ENCODE measurements around the gene TSHZ2.
"Not testable (repeated sequence)": the region's sequence is repeated elsewhere in the genome, so short reads cannot be mapped to it uniquely, and the experiment has no call there.

Gene TSHZ2

DNA sequence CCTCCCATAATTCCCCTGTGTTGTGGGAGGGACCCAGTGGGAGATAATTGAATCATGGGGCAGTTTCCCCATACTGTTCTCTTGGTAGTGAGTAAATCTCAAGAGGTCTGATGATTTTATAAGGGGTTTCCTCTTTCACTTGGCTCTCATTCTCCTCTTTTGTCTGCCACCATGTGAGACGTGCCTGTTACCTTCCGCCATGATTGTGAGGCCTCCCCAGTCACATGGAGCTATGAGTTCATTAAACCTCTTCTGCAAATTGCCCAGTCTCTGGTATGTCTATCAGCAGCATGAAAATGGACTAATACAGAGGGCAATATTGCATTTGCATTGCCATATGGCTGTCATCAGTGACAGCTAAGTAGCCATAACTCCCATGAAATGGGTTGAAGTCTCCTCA, 558.3 kb downstream of the TSHZ2 start:
- H3K27ac ChIP-seq: no peak overlapping the region
- TF ChIP-seq ZFX (IDR thresholded peaks at IDR 0.05; ENCODE audit: borderline replicate concordance): no peak
- TF ChIP-seq, protein P1, sequence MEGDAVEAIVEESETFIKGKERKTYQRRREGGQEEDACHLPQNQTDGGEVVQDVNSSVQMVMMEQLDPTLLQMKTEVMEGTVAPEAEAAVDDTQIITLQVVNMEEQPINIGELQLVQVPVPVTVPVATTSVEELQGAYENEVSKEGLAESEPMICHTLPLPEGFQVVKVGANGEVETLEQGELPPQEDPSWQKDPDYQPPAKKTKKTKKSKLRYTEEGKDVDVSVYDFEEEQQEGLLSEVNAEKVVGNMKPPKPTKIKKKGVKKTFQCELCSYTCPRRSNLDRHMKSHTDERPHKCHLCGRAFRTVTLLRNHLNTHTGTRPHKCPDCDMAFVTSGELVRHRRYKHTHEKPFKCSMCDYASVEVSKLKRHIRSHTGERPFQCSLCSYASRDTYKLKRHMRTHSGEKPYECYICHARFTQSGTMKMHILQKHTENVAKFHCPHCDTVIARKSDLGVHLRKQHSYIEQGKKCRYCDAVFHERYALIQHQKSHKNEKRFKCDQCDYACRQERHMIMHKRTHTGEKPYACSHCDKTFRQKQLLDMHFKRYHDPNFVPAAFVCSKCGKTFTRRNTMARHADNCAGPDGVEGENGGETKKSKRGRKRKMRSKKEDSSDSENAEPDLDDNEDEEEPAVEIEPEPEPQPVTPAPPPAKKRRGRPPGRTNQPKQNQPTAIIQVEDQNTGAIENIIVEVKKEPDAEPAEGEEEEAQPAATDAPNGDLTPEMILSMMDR (IDR thresholded peaks at IDR 0.05): no peak

DNA sequence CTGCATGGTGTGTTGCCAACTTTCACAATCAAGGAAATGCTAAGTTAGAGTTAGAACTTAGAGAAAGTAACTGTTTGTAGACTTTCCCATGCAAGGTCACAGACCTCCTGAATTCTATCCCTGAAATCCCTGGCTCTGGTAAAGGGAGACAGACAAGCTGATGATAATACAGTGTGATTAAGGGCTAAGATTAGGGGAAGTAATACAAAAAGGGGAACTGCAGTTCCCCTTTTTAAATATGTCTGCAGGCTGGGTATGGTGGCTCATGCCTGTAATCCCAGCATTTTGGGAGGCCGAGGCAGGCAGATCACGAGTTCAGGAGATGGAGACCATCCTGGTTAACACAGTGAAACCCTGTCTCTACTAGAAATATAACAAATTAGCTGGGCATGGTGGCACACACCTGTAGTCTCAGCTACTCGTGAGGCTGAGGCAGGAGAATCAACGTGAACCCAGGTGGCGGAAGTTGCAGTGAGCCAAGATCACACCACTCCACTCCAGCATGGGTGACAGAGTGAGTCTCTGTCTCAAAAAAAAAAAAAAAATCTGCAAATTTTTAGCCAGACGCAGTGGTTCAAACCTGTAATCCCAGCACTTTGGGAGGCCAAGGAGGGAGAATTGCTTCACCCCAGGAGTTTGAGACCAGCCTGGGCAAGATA, 560.6 kb downstream of the TSHZ2 start:
- not testable (repeated sequence) for H3K27ac ChIP-seq

DNA sequence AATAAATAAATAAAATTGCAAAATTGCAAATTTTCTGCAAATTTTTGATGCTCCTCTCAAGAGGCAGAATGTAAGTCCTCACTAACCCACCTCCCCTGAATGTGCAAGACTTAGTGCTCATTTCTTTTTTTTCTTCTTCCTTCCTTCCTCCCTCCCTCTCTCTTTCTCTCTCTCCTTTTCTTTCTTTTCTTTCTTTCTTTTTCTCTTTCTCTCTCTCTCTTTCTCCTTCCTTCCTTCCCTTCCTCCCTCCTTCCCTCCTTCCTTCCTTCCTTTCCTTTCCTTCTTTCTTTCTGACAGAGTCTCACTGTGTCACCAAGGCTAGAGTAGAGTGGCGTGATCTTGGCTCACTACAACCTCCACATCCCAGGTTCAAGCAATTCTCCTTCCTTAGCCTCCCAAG, 561.3 kb downstream of the TSHZ2 start:
- no peak overlapping the region for H3K27ac ChIP-seq
- TF ChIP-seq, protein P1 (IDR thresholded peaks at IDR 0.05): no peak
- TF ChIP-seq ZFX (IDR thresholded peaks at IDR 0.05; ENCODE audit: borderline replicate concordance): no peak

DNA sequence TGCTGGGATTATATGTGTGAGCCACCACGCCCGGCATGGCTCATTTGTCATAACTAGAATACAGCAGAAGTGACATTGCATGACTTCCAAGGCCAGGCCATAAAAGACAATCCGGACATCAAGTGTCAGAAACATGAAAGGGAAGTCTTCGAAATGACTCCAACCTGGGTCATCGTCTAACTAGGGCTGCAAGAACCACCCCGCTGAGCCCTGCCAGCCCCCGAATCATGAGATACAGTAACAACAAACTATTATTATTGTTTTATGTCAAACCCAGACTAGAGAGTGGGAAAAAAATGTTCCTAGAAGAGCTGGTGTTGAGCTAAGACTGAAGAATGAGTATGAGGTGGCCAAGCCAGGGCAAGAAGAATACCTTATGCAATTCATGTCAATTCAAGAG, 561.9 kb downstream of the TSHZ2 start:
- no peak for TF ChIP-seq ZFX (IDR thresholded peaks at IDR 0.05; ENCODE audit: borderline replicate concordance)
- TF ChIP-seq, protein P1 (IDR thresholded peaks at IDR 0.05): no peak
- no peak overlapping the region for H3K27ac ChIP-seq

DNA sequence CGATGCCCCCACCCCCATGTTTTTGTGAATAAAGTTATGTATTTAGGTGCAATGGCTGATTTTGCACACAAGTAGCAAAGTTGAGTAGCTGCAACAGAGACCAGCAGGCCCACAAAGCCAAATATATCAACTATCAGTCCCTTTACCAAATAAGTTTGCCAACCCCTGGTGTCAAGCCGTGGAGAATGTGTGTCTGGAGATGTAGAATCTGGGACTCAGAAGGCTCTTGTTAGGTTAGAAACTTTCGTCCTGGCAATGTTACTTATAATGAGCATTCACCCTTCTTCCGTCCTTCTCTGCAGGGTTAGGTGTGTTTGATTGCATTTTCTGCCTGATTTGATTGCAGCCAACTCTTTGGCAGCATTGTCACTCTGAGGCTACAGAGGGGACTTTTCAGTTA, 563.7 kb downstream of the TSHZ2 start:
- TF ChIP-seq ZFX (IDR thresholded peaks at IDR 0.05; ENCODE audit: borderline replicate concordance): no peak
- TF ChIP-seq, protein P1 (IDR thresholded peaks at IDR 0.05): no peak
- no peak overlapping the region for H3K27ac ChIP-seq

DNA sequence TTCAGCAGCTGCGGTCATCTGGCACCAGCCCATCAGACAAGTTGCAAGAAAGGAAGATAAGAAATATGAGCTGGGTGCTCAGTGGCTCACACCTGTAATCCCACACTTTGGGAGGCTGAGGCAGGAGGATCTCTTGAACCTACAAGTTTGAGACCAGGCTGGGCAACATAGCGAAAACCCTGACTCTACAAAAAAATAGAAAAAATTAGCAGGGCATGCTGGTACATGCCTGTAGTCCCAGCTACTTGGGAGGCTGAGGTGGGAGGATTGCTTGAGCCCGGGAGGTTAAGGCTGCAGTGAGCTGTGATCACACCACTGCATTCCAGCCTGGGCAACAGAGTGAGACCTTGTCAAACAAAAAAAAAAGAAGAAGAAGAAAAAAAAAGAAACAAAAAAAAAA, 564.2 kb downstream of the TSHZ2 start:
- H3K27ac ChIP-seq: not testable (repeated sequence)

DNA sequence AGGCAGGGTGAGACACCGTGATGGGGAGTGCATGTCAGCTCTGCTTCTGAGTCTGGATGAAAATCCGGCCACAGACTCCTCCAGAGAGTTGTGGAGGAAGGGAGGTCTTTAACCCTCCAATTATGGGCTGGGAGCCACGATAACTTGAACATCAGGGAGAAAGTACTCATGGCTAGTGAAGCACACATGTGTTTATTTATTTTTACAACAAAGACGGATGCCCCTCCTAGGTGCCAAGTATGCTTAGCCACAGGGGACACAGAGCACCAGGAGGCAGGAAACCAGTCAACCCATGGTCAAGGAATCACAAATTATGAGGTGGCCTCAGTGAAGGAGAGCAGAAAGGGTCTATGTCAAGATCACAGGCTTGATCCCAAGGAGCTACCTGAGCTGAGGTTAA, 567.4 kb downstream of the TSHZ2 start:
- no peak overlapping the region for H3K27ac ChIP-seq
- no peak for TF ChIP-seq ZFX (IDR thresholded peaks at IDR 0.05; ENCODE audit: borderline replicate concordance)
- TF ChIP-seq, protein P1 (IDR thresholded peaks at IDR 0.05): no peak
